Measurements from ENCODE around the gene PDGFRB. TPM values are rescaled to one million over a fixed set of nuclear protein-coding genes. Genes with fewer than 3 reads are reported as not detected.

Gene PDGFRB
- total RNA-seq, 4 donors from 2014 or later, result 33.9 to 88.7 (median 41.7) TPM

GRCh38 chr5:150152636-150153462 is 2.8 kb downstream of the PDGFRB start:
- DNase-seq (ENCODE audit: low spot score in 2 of 2), result no peak
- intact Hi-C loops (cut with DNase I; ENCODE audit: low total_unique reads), result no loop called here
- TF ChIP-seq CTCF (IDR thresholded peaks at IDR 0.05), result no peak
- no peak for TF ChIP-seq POLR2A (IDR thresholded peaks at IDR 0.05)
- H3K4me3 ChIP-seq (ENCODE audit: low read depth, poor library complexity, severe bottlenecking), result peak overlapping the region; percentile 5
- 62% methylated on average over 12 of the region's 12 CpGs for WGBS, 2 donors

GRCh38 chr5:150149618-150150017 is 6.0 kb downstream of the PDGFRB start:
- TF ChIP-seq POLR2A (IDR thresholded peaks at IDR 0.05) (no peak), CTCF (IDR thresholded peaks at IDR 0.05) (no peak)
- DNase-seq (ENCODE audit: low spot score in 2 of 2), result no peak
- intact Hi-C loops (cut with DNase I; ENCODE audit: low total_unique reads), result no loop called here
- no peak overlapping the region for H3K4me3 ChIP-seq (ENCODE audit: low read depth, poor library complexity, severe bottlenecking)

- DNase-seq (ENCODE audit: low spot score in 2 of 2), result no peak
- no peak overlapping the region for H3K4me3 ChIP-seq (ENCODE audit: low read depth, poor library complexity, severe bottlenecking)
- WGBS, 2 donors, result 67 to 71% methylated on average over 11 of the region's 11 CpGs
- intact Hi-C loops (cut with DNase I; ENCODE audit: low total_unique reads), result no loop called here
- TF ChIP-seq POLR2A (IDR thresholded peaks at IDR 0.05) (no peak), CTCF (IDR thresholded peaks at IDR 0.05) (no peak)
These were observed 7.3 kb downstream of the PDGFRB start for GRCh38 chr5:150148117-150148927.

- TF ChIP-seq CTCF (IDR thresholded peaks at IDR 0.05), result no peak
- no peak for TF ChIP-seq POLR2A (IDR thresholded peaks at IDR 0.05)
- intact Hi-C loops (cut with DNase I; ENCODE audit: low total_unique reads), result no loop called here
- no peak overlapping the region for H3K4me3 ChIP-seq (ENCODE audit: low read depth, poor library complexity, severe bottlenecking)
- DNase-seq (ENCODE audit: low spot score in 2 of 2), result no peak
- 70 to 74% methylated on average over 7 of the region's 7 CpGs for WGBS, 2 donors
These were observed 8.0 kb downstream of the PDGFRB start for GRCh38 chr5:150147670-150148069.

GRCh38 chr5:150146862-150147601 is 8.6 kb downstream of the PDGFRB start:
- intact Hi-C loops (cut with DNase I; ENCODE audit: low total_unique reads), result no loop called here
- WGBS, 2 donors, result 77 to 79% methylated on average over 13 to 14 of the region's 14 CpGs
- no peak for DNase-seq (ENCODE audit: low spot score in 2 of 2)
- no peak overlapping the region for H3K4me3 ChIP-seq (ENCODE audit: low read depth, poor library complexity, severe bottlenecking)
- TF ChIP-seq CTCF (IDR thresholded peaks at IDR 0.05) (no peak), POLR2A (IDR thresholded peaks at IDR 0.05) (no peak)
